Muscle layer of colon (tissue), 2 donors: ENCODE measurements around the gene DYNC2LI1.

Experiments used
- H3K27ac ChIP-seq: one replicate; pipeline ENCODE4 v1.7.0; 2013; ENCODE audit warnings: low read depth, mild to moderate bottlenecking, low read length, moderate library complexity
- H3K27me3 ChIP-seq, 2 donors: one replicate each; pipeline ENCODE4 v1.7.0; 2013; ENCODE audit warnings: low read length in 2 of 2, mild to moderate bottlenecking in 2 of 2; ENCODE audit not compliant: insufficient read depth in 2 of 2, control insufficient read depth in 1 of 2
- H3K36me3 ChIP-seq: one replicate; pipeline ENCODE4 v1.7.0; 2013; ENCODE audit warnings: mild to moderate bottlenecking, low read length; ENCODE audit not compliant: insufficient read depth
- H3K4me1 ChIP-seq: one replicate; pipeline ENCODE4 v1.7.0; 2013; ENCODE audit warnings: mild to moderate bottlenecking, low read length; ENCODE audit not compliant: insufficient read depth
- H3K4me3 ChIP-seq, 2 donors: one replicate each; pipeline ENCODE4 v1.7.0; 2013; ENCODE audit warnings: low read length in 2 of 2, low read depth in 1 of 2, mild to moderate bottlenecking in 1 of 2, moderate library complexity in 1 of 2
- H3K9ac ChIP-seq: one replicate; pipeline ENCODE4 v1.7.0; 2013; ENCODE audit warnings: low read length
- H3K9me3 ChIP-seq: one replicate; pipeline ENCODE4 v1.7.0; 2013; ENCODE audit warnings: mild to moderate bottlenecking, low read length
- donor health status: abdominal sarcoma.
- donor health status: Adenocarcinoma of cecum.

The DYNC2LI1 gene

DNA sequence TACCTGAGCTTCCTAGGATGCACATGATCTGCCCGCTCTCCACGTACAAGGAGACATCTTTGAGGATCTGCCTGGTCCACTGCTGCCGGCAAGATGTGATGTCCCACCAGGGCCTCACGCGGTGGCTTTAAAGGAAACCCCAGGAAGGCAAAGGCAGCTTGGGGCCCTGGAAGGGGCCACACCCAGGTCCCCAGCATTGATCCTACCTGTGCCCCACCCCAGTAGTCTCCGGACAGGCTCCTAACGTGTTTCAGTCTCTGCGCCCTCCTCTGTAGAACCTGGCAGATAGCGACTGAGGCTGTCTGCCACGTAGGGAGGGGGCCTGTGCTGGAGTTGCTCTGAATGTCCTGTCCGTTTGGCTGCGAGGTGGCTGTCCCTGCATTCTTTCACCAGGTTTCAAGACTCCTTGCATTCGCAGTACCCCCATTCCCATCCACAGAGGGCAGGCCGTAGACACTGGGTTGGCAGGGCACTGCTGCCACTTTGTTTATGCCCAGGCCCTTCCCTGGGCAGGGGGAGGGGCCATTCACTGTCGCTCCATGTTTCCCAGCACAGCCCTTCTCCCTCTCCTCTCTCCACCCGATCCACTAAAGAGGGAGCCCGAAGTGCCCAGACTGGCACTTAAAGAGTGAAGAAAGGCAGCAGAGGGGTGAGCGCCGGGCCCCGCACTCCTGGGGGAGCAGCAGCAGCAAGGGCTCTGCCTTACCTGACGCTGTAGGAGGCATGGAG is 64.2 kb downstream of the DYNC2LI1 start:
- Histone ChIP-seq H3K9ac (no peak overlapping the region), H3K27me3 (no peaks in the 10 kb centered on the region), H3K4me3 (no peak overlapping the region), H3K36me3 (no peaks in the 10 kb centered on the region), H3K9me3 (no peaks in the 10 kb centered on the region), H3K27ac (no peak overlapping the region), H3K4me1 (no peaks in the 10 kb centered on the region)

- Histone ChIP-seq H3K27ac (no peak within 1 kb of the TSS), H3K4me3 (no peak within 1 kb of the TSS), H3K9me3 (no peaks in the 10 kb centered on the region), H3K4me1 (no peaks in the 10 kb centered on the region), H3K27me3 (no peaks in the 10 kb centered on the region), H3K9ac (no peak within 1 kb of the TSS), H3K36me3 (no peaks in the 10 kb centered on the region)
Observed at GRCh38 chr2:43838560-43839267, 64.9 kb downstream of the DYNC2LI1 start, which contains the start of the genes ABCG5 and ABCG8. Gene ABCG5, minus strand, starts transcription at chr2:43838839. Its CDS starts 160 bp downstream, at chr2:43838679. Gene ABCG8, plus strand, starts transcription at chr2:43838971. Its CDS starts 83 bp downstream, at chr2:43839054.

DNA sequence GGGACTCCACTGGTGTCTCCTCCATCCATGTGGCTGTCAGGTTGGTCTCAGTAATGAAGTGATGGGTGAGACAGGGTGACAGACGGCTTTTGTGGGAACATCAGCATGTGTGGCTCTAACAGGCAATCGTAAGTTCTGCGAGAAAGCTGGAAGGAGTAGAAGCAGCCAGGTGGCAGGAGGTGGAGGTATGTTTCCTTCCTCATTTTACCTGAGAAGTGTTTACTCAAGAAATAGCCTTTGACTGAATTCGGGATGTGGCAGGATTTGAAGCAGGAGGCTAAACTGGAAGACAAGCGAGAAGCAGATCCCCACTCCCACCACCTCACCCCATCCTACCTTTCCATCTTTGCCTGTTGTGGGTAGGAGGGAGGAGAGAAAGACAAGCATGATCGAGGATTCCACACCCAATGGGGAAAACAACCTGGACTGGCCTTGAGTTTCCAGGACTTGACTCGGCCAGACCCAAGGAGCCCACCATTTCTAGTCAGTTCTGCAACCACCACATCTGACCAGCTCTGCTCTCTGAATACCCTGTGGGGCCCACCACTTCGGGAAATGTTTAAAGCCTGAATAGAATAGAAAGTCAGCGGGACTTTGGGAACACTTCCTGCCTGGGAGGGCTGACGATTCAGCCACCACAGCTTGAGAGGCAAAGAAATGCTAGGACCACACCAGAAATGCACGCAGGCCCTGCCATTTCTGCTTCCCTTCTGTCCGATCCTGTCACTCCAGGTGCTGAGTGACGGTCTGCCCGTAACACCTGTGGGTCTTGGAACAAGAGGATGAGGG is 66.1 kb downstream of the DYNC2LI1 start:
- H3K4me3 ChIP-seq, result no peak overlapping the region
- no peaks in the 10 kb centered on the region for H3K36me3 ChIP-seq
- no peaks in the 10 kb centered on the region for H3K4me1 ChIP-seq
- H3K9ac ChIP-seq, result no peak overlapping the region
- H3K27ac ChIP-seq, result no peak overlapping the region
- no peaks in the 10 kb centered on the region for H3K27me3 ChIP-seq
- H3K9me3 ChIP-seq, result no peaks in the 10 kb centered on the region

- no peak overlapping the region for H3K9ac ChIP-seq
- no peaks in the 10 kb centered on the region for H3K36me3 ChIP-seq
- H3K27me3 ChIP-seq, result no peaks in the 10 kb centered on the region
- no peaks in the 10 kb centered on the region for H3K9me3 ChIP-seq
- no peaks in the 10 kb centered on the region for H3K4me1 ChIP-seq
- H3K27ac ChIP-seq, result no peak overlapping the region
- no peak overlapping the region for H3K4me3 ChIP-seq
Observed at GRCh38 chr2:43840965-43841364, 67.1 kb downstream of the DYNC2LI1 start.

DNA sequence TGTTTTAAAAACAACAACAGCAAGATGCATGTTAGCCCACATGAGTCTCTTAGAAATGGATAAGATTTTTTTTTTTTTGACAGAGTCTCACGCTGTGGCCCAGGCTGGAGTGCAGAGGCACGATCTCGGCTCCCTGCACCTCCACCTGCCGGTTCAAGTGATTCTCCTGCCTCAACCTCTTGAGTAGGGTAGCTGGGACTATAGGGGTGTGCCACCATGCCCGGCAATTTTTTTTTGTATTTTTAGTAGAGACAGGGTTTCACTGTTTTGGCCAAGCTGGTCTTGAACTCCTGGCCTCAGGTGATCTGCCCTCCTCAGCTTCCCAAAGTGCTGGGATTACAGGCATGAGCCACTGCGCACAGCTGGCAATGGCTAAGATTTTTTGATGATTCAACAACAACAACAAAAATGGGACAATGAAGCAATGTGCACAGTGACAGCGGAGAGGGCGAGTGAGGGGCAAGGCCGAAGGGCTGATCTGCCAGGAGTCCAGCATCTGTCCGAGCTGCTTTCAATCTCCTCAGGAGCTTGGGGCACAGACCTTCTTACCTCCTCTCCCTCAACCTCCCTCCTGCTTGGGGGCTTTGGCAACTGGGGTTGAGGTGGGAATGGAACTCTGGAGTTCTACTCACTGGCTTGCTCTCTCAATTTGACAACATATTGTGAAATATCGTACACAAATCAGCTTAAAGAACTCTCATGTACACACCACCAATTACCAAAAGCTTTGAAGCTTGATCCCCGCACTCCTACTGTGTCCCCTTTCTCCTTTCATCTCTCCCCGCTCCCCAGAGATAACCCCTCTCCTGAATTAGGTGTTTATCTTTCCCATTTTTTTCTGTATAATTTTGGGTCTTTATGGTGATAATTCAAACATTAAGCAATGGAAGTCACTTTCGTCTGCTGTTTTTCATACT is 68.4 kb downstream of the DYNC2LI1 start:
- H3K4me3 ChIP-seq, result no peak overlapping the region
- H3K27ac ChIP-seq, result no peak overlapping the region
- H3K4me1 ChIP-seq, result no peaks in the 10 kb centered on the region
- H3K36me3 ChIP-seq, result no peaks in the 10 kb centered on the region
- no peak overlapping the region for H3K9ac ChIP-seq
- no peaks in the 10 kb centered on the region for H3K27me3 ChIP-seq
- H3K9me3 ChIP-seq, result no peaks in the 10 kb centered on the region

DNA sequence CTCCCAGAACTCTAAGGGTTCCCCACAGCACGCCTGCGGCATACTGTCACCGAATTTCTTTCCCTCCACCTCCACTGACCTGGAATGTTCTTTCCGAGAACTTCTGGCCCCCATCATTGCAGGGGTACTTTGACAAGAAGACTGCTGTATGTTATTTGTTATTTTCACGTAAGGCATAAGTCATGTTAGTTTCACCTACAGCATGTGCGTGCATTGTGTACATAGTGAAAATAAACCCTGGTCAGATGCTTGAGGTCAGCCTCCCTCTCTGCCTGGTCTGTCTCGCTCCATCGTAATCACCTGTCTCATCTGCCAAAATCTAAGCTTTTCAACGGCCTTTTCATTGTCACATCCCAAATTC is 69.0 kb downstream of the DYNC2LI1 start:
- H3K4me3 ChIP-seq, result no peak overlapping the region
- H3K9ac ChIP-seq, result no peak overlapping the region
- H3K27me3 ChIP-seq, result no peaks in the 10 kb centered on the region
- H3K36me3 ChIP-seq, result no peaks in the 10 kb centered on the region
- no peak overlapping the region for H3K27ac ChIP-seq
- H3K4me1 ChIP-seq, result no peaks in the 10 kb centered on the region
- no peaks in the 10 kb centered on the region for H3K9me3 ChIP-seq

GRCh38 chr2:43845181-43845580 is 71.3 kb downstream of the DYNC2LI1 start:
- H3K4me1 ChIP-seq, result no peaks in the 10 kb centered on the region

GRCh38 chr2:43846140-43846793 is 72.4 kb downstream of the DYNC2LI1 start:
- H3K27me3 ChIP-seq, result no peaks in the 10 kb centered on the region
- no peaks in the 10 kb centered on the region for H3K4me1 ChIP-seq
- no peaks in the 10 kb centered on the region for H3K36me3 ChIP-seq
- no peak overlapping the region for H3K27ac ChIP-seq
- H3K4me3 ChIP-seq, result no peak overlapping the region
- no peak overlapping the region for H3K9ac ChIP-seq
- H3K9me3 ChIP-seq, result no peaks in the 10 kb centered on the region

More at GRCh38 chr2:43845181-43845580, 71.3 kb downstream of the DYNC2LI1 start:
- Histone ChIP-seq H3K27me3 (no peaks in the 10 kb centered on the region), H3K4me3 (no peak overlapping the region), H3K9ac (no peak overlapping the region), H3K27ac (no peak overlapping the region), H3K36me3 (no peaks in the 10 kb centered on the region), H3K9me3 (no peaks in the 10 kb centered on the region)

DNA sequence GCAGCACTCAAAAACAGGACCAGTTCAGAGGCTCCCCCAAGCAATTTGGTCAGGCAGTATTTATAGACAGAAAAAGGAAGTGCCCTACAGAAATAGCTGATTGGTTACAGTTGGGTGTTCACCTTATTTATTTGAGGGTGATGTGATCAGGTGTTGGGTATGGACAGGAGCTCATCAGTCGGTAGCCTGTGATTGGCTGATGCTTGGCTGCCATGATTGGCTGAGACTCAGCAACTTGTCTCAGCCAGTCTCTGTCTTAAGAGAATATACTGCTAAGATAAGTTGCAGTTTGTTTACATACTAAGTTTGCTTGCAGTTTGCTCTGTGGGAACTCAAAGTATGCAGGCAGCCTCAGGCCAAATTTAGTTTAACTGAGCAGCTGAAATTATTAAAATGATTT is 74.4 kb downstream of the DYNC2LI1 start:
- Histone ChIP-seq H3K36me3 (no peaks in the 10 kb centered on the region), H3K9me3 (no peaks in the 10 kb centered on the region), H3K4me1 (no peaks in the 10 kb centered on the region), H3K9ac (no peak overlapping the region), H3K4me3 (no peak overlapping the region), H3K27me3 (peaks cover 0 to 7% of the 10 kb centered on the region in 2 donors), H3K27ac (no peak overlapping the region)
